Adrenal gland (tissue), 12 donors: Measurements from ENCODE around the gene LSM12. TPM values are rescaled to one million over a fixed set of nuclear protein-coding genes. Genes with fewer than 3 reads are reported as not detected.
A peak's percentile ranks its signal among the peaks of the same experiment; 100 is the strongest.

Experiments used
- DNase-seq, 7 donors: peaks; one replicate each; pipeline ENCODE4 v3.0.0-alpha.2; 2019 to 2020
- H3K27ac ChIP-seq, 5 donors: fragments of 200-600 bp; sonication (generic) in 4 of 5; 1 replicate in 3 of 5; 2 replicates in 2 of 5; pipeline versions ENCODE4 v1.5.1 to v1.8.0; 2016 to 2020; ENCODE audit warnings: mild to moderate bottlenecking in 1 of 5
- H3K27me3 ChIP-seq: fragments of 200-600 bp; 2 replicates; pipeline ENCODE4 v1.8.0; 2021
- H3K36me3 ChIP-seq, 2 donors: fragments of 200-600 bp; replicated peaks in 1 of 2; 1 replicate in 1 of 2; 2 replicates in 1 of 2; pipeline versions ENCODE4 v1.5.1 to v1.8.0; 2018 to 2022
- H3K4me1 ChIP-seq, 2 donors: fragments of 200-600 bp; replicated peaks in 1 of 2; 1 replicate in 1 of 2; 2 replicates in 1 of 2; pipeline versions ENCODE4 v1.5.1 to v1.8.0; 2018 to 2021
- H3K4me3 ChIP-seq, 4 donors: fragments of 200-600 bp; sonication (generic) in 3 of 4; one replicate each; pipeline ENCODE4 v1.5.1; 2016 to 2018
- H3K9me3 ChIP-seq, 3 donors: fragments of 200-600 bp; sonication (generic) in 1 of 3; replicated peaks in 1 of 3; 1 replicate in 2 of 3; 2 replicates in 1 of 3; pipeline versions ENCODE4 v1.5.1 to v1.8.0; 2016 to 2021
- POLR2A ChIP-seq, 2 donors: fragments of 450-650 bp; IDR thresholded peaks; one replicate each; pipeline ENCODE4 v1.6.1; 2017; ENCODE audit warnings: antibody characterized with exemption in 2 of 2, mild to moderate bottlenecking in 2 of 2, moderate library complexity in 1 of 2
- WGBS, 4 donors: extraction: QIAGEN DNeasy Blood & Tissue Kit in 2 of 4; methylation state at CpG; one replicate each; pipeline versions ENCODE4 v1.1.5 to v1.1.7; 2013 to 2017; 5-methylcytosine and 5-hydroxymethylcytosine counted together
- intact Hi-C, 2 donors: fragments of 100-400 bp; cut with DNase I; formaldehyde crosslinking; loops; one replicate each; pipeline versions ENCODE4 v1.14.1 to v1.15.0; 2022 to 2023
- polyA plus RNA-seq, 3 donors: library from polyadenylated mRNA; stranded (reverse); fragments of 200-250 nt in 2 of 3; fragments of 350-450 nt in 1 of 3; fragmentation: Illumina TruSeq in 1 of 3; extraction: RNeasy Lipid Tissue Mini Kit (QIAGEN cat#74804) in 1 of 3; gene quantifications; one replicate each; pipeline ENCODE4 v1.2.3, GENCODE V29; 2013 to 2014
- total RNA-seq, 9 donors: library from RNA; depleted of rRNA in 4 of 9; stranded (reverse); fragments of >200 nt in 4 of 9; fragments of 120-200 nt in 1 of 9; fragmentation: NEBNext Ultra II Directional in 1 of 9; extraction: Animal tissue kit (Norgen Biotek cat#: 25700) in 1 of 9; gene quantifications; one replicate each; pipeline versions ENCODE4 v1.1.0 to v1.2.4, GENCODE V29; 2013 to 2023
- TF ChIP-seq, protein P1 (sequence below), 6 experiments: fragments of 450-650 bp in 4 of 6; fragments of 200-600 bp in 2 of 6; sonication (generic) in 1 of 6; IDR thresholded peaks; 1 replicate in 5 of 6; 2 replicates in 1 of 6; pipeline versions ENCODE4 v1.5.1 to v1.8.0; 2016 to 2021; ENCODE audit warnings: antibody characterized with exemption in 6 of 6, mild to moderate bottlenecking in 2 of 6, moderate library complexity in 1 of 6
- donor health status: healthy with polysubstance abuse.
- donor health status: Bipolar disorder and iron deficiency.
- donor health status: DM: yes; HTN: yes; CAD: no.
- donor health status: DM: no; HTN: no; CAD: no.
- donor health status: DM: no; HTN: no; CAD: no.
- donor health status: DM: yes; HTN: yes; CAD: no.

LSM12 gene
- total and polyA plus RNA-seq, 12 donors = 19.8 to 54.7 (median 37.3) TPM

DNA sequence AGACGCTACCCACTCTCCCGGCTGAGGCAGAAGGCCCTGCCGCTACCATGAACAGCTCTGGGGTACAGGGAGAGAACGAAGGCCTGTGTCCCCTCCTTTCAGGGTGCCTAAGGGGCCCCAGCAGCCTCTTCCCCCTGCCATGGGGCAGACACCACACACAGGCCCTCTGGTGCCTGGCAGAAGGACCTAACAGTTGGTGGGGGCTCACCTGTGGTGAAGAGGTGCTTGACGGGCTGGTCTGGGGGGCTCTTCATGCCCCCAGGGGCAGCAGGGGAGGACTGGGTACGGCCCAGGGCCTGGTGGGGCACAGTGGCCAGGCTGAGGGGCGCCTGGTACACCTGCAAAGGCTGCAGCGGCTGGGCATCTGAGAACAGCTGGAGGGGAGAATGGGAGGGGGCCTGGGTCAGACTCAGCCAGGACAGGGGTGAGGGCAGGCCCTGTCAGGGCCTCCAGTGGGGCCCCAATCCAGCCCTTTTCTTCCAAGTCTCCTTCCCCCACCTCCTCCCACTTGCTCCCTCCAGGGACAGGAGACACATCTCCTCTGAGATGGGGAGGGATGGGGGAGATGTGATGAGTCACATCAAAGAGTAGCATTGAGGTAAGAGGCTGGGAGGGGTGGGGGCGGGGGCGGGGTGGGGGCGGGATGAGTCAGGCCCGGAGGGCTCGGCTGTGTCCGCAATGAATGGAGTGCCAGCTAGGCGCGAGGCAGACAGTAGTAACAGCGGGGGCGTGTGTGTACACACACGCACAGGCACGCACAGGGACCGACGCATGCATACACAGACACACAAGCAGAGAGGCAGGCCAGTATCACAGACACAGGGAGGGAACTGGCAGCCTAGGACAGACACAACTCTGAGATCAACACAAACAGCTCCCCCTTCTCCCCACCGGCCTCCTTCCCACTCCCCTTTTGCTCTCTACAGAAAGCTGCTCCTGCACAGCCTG, 20.2 kb upstream of the LSM12 start:
- peak; percentile 57 to 83 (median 70) for DNase-seq
- Histone ChIP-seq H3K27ac (peak overlapping the region in 2 of 5 donors; percentile 52 to 75), H3K4me1 (peaks cover 4 to 8% of the 10 kb centered on the region in 2 donors), H3K9me3 (no peaks in the 10 kb centered on the region), H3K27me3 (no peaks in the 10 kb centered on the region), H3K36me3 (peaks cover 0 to 86% of the 10 kb centered on the region in 2 donors), H3K4me3 (no peak overlapping the region)
- TF ChIP-seq, protein P1, sequence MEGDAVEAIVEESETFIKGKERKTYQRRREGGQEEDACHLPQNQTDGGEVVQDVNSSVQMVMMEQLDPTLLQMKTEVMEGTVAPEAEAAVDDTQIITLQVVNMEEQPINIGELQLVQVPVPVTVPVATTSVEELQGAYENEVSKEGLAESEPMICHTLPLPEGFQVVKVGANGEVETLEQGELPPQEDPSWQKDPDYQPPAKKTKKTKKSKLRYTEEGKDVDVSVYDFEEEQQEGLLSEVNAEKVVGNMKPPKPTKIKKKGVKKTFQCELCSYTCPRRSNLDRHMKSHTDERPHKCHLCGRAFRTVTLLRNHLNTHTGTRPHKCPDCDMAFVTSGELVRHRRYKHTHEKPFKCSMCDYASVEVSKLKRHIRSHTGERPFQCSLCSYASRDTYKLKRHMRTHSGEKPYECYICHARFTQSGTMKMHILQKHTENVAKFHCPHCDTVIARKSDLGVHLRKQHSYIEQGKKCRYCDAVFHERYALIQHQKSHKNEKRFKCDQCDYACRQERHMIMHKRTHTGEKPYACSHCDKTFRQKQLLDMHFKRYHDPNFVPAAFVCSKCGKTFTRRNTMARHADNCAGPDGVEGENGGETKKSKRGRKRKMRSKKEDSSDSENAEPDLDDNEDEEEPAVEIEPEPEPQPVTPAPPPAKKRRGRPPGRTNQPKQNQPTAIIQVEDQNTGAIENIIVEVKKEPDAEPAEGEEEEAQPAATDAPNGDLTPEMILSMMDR (IDR thresholded peaks at IDR 0.05) = no peak
- no peak for TF ChIP-seq POLR2A (IDR thresholded peaks at IDR 0.05)
- WGBS, 4 donors = 20 to 54% (median 40%) methylated on average over 17 to 23 of the region's 23 CpGs
- intact Hi-C loops = no loop called here

DNA sequence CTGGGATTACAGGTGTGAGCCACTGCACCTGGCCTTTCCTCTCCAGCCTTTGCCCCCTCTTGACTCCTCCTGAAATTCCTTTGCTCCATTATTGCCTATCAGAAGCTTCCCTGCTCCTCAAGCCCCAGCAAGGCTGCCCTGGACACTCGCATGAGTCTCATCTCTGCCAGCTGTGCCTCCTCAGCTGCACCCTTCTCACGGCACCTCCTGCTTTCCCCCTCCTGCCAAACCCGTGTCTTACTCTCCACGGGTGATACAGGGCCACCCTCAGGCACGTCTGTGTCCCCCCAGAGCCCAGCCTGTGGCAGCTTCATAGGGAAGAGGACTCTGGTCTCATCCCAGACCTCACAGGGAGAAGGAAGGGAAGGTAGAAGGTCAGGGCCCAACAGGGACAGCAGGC, 19.4 kb upstream of the LSM12 start:
- 72 to 86% (median 84%) methylated on average over 5 of the region's 5 CpGs for WGBS, 4 donors
- TF ChIP-seq, protein P1 (IDR thresholded peaks at IDR 0.05) = no peak
- TF ChIP-seq POLR2A (IDR thresholded peaks at IDR 0.05) = no peak
- H3K27me3 ChIP-seq = no peaks in the 10 kb centered on the region
- DNase-seq = no peak
- peak overlapping the region in 2 of 5 donors; percentile 52 to 75 for H3K27ac ChIP-seq
- H3K4me3 ChIP-seq = no peak overlapping the region
- intact Hi-C loops = no loop called here
- peaks cover 4 to 8% of the 10 kb centered on the region in 2 donors for H3K4me1 ChIP-seq
- peaks cover 0 to 83% of the 10 kb centered on the region in 2 donors for H3K36me3 ChIP-seq
- no peaks in the 10 kb centered on the region for H3K9me3 ChIP-seq

DNA sequence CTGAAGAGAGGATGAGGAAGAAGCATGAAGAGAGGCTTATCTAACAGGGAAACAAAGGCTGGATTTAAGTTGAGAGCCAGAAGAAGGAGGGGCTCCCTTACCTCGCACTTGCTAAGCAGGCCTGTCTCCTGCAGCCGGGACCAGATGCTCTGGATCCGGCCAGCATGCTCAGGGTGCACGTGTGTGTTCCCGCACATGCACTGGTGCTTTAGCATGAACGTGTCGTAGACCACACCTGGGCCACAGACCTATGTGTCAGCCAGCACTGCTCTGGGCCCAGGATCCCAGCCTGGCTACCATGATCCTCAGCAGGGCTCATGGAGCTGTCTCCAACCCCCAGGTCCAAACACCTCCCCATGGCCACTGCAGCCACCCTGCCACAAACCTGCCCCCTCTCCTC, 18.4 kb upstream of the LSM12 start:
- TF ChIP-seq, protein P1 (IDR thresholded peaks at IDR 0.05) = no peak
- TF ChIP-seq POLR2A (IDR thresholded peaks at IDR 0.05) = no peak
- intact Hi-C loops = loop anchor here in 1 of 2 donors (5.0 kb wide), 1 partner anchor 32 kb away; no protein-coding TSS in a partner anchor
- 82 to 96% (median 91%) methylated on average over 3 to 7 of the region's 7 CpGs for WGBS, 4 donors
- Histone ChIP-seq H3K36me3 (peaks cover 0 to 84% of the 10 kb centered on the region in 2 donors), H3K27me3 (no peaks in the 10 kb centered on the region), H3K9me3 (no peaks in the 10 kb centered on the region), H3K4me1 (peaks cover 4 to 8% of the 10 kb centered on the region in 2 donors), H3K27ac (no peak overlapping the region), H3K4me3 (no peak overlapping the region)
- no peak for DNase-seq

DNA sequence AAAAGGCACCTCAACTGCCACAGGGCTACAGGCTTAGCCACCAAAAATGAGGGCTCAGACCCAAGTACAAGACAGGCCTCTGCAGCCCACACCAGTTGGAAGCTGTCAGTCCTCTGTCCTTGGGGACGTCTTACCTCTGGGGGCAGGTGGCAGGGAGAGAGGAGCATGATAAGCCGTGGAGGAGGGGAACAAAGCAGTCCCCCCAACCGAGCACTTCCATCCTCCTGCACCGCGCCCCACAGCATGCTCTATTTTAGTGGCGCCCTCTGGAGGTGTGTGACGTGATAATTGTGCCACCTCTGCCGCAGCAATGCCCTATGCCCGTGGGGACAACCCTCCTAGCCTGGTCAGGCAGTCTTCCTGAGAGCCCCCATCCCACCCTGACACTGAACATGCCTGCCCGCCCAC, 17.7 kb upstream of the LSM12 start:
- TF ChIP-seq POLR2A (IDR thresholded peaks at IDR 0.05) = no peak
- TF ChIP-seq, protein P1 (IDR thresholded peaks at IDR 0.05) = peak in 3 of 6 experiments; percentile 14 to 23 (median 20)
- no peaks in the 10 kb centered on the region for H3K27me3 ChIP-seq
- peaks cover 0 to 88% of the 10 kb centered on the region in 2 donors for H3K36me3 ChIP-seq
- H3K4me3 ChIP-seq = no peak overlapping the region
- H3K27ac ChIP-seq = no peak overlapping the region
- H3K9me3 ChIP-seq = no peaks in the 10 kb centered on the region
- peaks cover 4 to 8% of the 10 kb centered on the region in 2 donors for H3K4me1 ChIP-seq
- WGBS, 4 donors = 70 to 84% (median 77%) methylated on average over 2 to 10 of the region's 10 CpGs
- no peak for DNase-seq
- intact Hi-C loops = loop anchor here in 1 of 2 donors (5.0 kb wide), 1 partner anchor 33 kb away; no protein-coding TSS in a partner anchor
